GM19240 (cell line): ENCODE measurements around the gene SNW1.
"Not testable (repeated sequence)": the region's sequence is repeated elsewhere in the genome, so short reads cannot be mapped to it uniquely, and the experiment has no call there.

Source experiments
- DNase-seq: peaks from one replicate; pipeline ENCODE4 v3.0.0; 2011; ENCODE audit warnings: low spot score; ENCODE audit not compliant: insufficient read length

Gene SNW1

GRCh38 chr14:77760381-77761204 lies at the start of gene SNW1:
TSS of gene SNW1 (minus strand) at chr14:77761156. CDS start at chr14:77761127, 29 bp downstream.
- peak; percentile 91 for DNase-seq

GRCh38 chr14:77809011-77809410 lies 48.1 kb upstream of the SNW1 start:
- DNase-seq: no peak

GRCh38 chr14:77808250-77808649 lies 47.3 kb upstream of the SNW1 start:
- DNase-seq: no peak

GRCh38 chr14:77805706-77806105 lies 44.8 kb upstream of the SNW1 start:
- no peak for DNase-seq

GRCh38 chr14:77804592-77804991 lies 43.6 kb upstream of the SNW1 start:
- DNase-seq: no peak

- no peak for DNase-seq
These were observed 39.9 kb upstream of the SNW1 start for GRCh38 chr14:77800814-77801213.

GRCh38 chr14:77799863-77800730 lies 39.1 kb upstream of the SNW1 start, which contains the start of gene ADCK1:
TSS of gene ADCK1 (plus strand) at chr14:77800109. CDS start at chr14:77818979, 18,870 bp downstream.
- DNase-seq: peak; percentile 75

- not testable (repeated sequence) for DNase-seq
These were observed 38.5 kb upstream of the SNW1 start for GRCh38 chr14:77799456-77799855.

- no peak for DNase-seq
These were observed 33.4 kb upstream of the SNW1 start for GRCh38 chr14:77794357-77794756.

- not testable (repeated sequence) for DNase-seq
These were observed 32.3 kb upstream of the SNW1 start for GRCh38 chr14:77793255-77793654.

- no peak for DNase-seq
These were observed 30.3 kb upstream of the SNW1 start for GRCh38 chr14:77791225-77791600.

GRCh38 chr14:77790566-77791224 lies 29.7 kb upstream of the SNW1 start:
- no peak for DNase-seq

GRCh38 chr14:77786148-77786547 lies 25.2 kb upstream of the SNW1 start:
- no peak for DNase-seq

- DNase-seq: no peak
These were observed 21.2 kb upstream of the SNW1 start for GRCh38 chr14:77782202-77782601.

- not testable (repeated sequence) for DNase-seq
These were observed 13.0 kb upstream of the SNW1 start for GRCh38 chr14:77773966-77774365.

GRCh38 chr14:77768442-77769069 lies 7.6 kb upstream of the SNW1 start:
- not testable (repeated sequence) for DNase-seq

GRCh38 chr14:77763978-77764377 lies 3.0 kb upstream of the SNW1 start:
- DNase-seq: no peak

GRCh38 chr14:77763316-77763715 lies 2.4 kb upstream of the SNW1 start:
- no peak for DNase-seq

- DNase-seq: no peak
These were observed 412 bp upstream of the SNW1 start for GRCh38 chr14:77761205-77761931.

- no peak for DNase-seq
These were observed 8.0 kb downstream of the SNW1 start for GRCh38 chr14:77752799-77753516.
